Activated CD4-positive, alpha-beta T cell treated with anti-CD3 and anti-CD28 coated beads, Interleukin-2, amount 50 U/mL, for 48 hours (primary cell): ENCODE measurements around the gene COMMD6.

Source experiments
- DNase-seq, 2 experiments: peaks; one replicate each; pipeline ENCODE4 v3.0.0-alpha.2; 2020

COMMD6 gene

GRCh38 chr13:75481176-75482069, 56.2 kb downstream of the COMMD6 start:
- DNase-seq: peak; percentile 15 to 26

- DNase-seq: peak; percentile 22 to 36
Observed at GRCh38 chr13:75480671-75481175, 56.9 kb downstream of the COMMD6 start.

- no peak for DNase-seq
Observed at GRCh38 chr13:75479102-75479740, 58.4 kb downstream of the COMMD6 start.

- DNase-seq: no peak
Observed at GRCh38 chr13:75478659-75479058, 59.0 kb downstream of the COMMD6 start.
